Measurements from ENCODE around the gene ALG8.

DNA sequence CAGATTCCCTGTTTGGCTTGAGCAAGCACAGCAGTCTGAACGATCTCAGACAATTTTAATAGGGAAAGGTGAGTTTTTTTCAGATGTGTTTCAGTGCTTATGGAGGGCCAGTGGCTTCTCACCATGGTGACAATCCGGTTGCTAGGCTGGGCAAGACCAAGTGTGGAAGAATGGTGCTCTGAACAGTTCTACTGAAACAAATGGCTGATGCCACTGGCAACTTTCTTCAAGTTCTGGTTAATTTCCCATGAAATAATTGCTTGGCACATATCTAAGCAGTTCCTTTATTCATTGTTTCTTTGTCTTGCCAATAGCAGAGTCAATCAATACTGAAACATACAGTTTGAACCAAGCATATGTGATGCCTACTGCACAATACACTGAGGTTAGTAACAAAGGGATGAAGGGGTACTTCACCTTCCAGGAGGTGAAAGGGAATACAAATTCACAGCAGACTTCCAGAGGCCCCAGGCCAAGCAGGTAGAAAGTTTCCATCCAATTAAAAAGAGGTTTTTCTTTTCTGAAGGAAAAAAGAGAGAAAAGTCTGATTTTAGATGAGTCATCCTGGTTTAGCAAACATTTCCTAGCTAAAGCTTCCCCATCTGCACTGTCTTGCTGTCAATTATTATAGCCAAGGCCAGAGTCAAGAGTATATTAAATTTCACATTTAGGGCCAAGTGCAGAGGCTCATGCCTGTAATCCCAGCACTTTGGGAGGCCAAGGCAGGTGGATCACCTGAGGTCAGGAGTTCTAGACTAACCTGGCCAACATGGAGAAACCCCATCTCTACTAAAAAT lies 38.6 kb downstream of the ALG8 start:
- TF ChIP-seq, protein P1, sequence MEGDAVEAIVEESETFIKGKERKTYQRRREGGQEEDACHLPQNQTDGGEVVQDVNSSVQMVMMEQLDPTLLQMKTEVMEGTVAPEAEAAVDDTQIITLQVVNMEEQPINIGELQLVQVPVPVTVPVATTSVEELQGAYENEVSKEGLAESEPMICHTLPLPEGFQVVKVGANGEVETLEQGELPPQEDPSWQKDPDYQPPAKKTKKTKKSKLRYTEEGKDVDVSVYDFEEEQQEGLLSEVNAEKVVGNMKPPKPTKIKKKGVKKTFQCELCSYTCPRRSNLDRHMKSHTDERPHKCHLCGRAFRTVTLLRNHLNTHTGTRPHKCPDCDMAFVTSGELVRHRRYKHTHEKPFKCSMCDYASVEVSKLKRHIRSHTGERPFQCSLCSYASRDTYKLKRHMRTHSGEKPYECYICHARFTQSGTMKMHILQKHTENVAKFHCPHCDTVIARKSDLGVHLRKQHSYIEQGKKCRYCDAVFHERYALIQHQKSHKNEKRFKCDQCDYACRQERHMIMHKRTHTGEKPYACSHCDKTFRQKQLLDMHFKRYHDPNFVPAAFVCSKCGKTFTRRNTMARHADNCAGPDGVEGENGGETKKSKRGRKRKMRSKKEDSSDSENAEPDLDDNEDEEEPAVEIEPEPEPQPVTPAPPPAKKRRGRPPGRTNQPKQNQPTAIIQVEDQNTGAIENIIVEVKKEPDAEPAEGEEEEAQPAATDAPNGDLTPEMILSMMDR (IDR thresholded peaks at IDR 0.05), result no peak
- no peak for TF ChIP-seq EZH2 (IDR thresholded peaks at IDR 0.05)
- no peak for TF ChIP-seq EZH2phosphoT487 (IDR thresholded peaks at IDR 0.05)
